ENCODE data around the gene SSC5D.
"Not testable (repeated sequence)": the region's sequence is repeated elsewhere in the genome, so short reads cannot be mapped to it uniquely, and the experiment has no call there.

Gene SSC5D

DNA sequence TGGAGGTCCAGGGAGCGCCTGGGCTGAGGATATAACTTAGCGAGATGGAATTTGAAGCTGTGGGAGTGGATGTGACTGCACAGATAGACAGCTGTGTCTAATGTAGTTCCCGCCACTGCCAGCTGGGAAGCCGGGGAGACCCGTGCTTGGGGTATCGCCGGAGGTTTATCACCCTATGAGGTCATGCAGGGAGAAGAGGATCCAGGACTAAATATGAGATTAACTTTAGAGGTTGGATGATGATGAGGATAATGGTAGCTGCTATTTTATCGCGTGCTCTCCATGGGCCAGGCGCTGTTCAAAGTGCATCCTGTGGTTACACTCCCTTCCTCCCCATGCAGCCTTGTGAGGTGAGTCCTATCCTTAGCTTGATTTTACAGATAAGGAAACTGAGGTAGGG is 19.9 kb downstream of the SSC5D start:
- DNase-seq, result no peak

DNA sequence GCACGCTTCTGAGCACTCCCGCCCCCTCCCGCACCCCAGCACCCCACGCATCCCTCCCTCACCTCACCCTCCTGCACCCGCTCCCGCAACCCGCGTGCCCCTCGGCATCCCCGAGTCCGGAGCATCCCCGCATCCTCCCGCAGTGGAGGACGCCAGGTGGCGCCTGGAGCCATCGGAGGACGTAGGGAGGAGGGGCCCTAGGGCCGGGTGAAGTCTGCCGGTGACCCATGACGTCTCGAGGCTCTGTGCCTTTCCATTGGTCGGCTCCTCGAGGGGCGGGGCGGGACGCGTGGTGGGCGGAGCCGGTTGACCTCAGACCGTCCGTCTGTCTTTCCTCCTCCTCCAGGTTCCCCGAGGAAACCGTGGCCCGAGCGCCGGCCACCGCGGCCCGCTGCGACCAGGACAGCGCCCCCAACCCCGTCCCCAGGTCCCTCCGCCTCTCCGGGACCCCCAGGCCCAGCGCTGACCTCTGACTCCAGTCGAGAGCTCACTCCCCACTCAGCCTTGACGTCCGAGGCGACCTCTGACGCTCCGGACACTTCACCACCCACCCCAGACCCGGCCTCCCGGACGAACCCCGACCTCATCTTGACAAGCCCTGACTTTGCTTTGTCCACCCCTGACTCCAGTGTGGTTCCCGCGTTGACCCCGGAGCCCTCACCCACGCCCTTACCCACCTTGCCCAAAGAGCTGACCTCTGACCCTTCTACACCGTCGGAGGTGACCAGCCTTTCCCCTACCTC is 28.8 kb downstream of the SSC5D start:
- DNase-seq, result peak; percentile 85

DNA sequence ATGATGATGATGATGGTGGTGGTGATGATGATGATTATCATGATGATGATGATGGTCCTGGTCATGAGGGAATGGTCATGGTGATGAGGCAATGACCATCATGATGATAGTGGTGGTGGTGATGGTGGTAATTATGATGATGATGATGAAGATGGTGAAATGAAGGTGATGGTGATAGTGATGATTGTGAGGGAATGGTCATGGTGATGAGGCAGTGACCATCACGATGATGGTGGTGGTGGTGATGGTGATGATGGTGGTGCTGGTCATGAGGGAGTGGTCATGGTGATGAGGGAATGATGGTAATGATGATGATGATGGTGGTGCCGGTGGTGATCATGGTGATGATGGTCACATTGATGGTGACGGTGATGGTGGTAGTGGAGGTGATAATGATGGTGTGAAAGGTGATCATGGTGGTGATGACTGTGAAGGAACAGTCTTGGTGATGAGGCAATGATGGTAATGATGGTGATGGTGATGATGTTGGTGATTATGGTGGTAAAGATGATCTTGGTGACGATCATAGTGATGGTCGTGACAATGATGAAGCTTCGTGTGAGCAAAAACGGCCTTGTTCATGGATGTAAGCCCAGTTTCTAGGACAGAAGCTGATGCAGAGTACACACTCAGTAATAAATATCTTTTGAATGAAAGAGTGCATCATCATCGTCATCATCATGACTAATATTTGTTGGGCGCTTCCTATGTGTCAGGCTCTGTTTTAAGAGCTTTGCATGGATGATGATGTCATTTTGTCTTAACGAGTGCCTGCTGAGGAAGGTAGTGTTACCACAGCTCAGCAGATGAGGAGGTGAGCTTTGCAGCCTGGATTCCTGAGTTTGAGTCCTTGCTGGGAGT is 31.4 kb downstream of the SSC5D start:
- DNase-seq, result peak; percentile 82

DNA sequence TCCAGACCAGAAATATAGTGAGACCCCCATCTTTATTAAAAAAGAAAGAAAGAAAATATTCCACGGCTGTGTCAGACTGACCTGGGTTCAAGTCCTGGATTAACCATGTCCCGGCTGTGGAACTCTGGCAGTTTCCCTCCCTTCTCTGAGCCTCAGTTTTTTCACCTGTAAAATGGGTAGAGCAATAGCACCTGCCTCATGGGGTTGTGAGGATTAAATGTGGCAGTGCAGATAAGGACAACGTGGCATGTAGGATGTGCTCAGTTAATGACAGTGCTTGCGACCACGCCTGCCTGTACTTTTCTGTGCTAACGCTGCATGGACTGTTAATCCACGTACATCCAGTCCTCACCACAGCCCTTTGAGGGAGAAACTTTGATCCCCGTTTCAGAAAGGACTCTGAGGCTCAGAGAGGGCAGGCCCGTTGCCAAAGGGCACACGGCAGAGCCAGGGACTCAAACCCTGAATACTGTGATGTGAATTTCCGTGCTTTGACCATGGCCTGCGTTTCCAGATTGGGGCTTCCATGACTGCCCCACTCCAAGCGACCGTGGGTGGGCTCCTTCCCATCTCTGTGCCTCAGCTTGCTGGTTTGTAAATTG is 32.6 kb downstream of the SSC5D start:
- DNase-seq, result no peak

DNA sequence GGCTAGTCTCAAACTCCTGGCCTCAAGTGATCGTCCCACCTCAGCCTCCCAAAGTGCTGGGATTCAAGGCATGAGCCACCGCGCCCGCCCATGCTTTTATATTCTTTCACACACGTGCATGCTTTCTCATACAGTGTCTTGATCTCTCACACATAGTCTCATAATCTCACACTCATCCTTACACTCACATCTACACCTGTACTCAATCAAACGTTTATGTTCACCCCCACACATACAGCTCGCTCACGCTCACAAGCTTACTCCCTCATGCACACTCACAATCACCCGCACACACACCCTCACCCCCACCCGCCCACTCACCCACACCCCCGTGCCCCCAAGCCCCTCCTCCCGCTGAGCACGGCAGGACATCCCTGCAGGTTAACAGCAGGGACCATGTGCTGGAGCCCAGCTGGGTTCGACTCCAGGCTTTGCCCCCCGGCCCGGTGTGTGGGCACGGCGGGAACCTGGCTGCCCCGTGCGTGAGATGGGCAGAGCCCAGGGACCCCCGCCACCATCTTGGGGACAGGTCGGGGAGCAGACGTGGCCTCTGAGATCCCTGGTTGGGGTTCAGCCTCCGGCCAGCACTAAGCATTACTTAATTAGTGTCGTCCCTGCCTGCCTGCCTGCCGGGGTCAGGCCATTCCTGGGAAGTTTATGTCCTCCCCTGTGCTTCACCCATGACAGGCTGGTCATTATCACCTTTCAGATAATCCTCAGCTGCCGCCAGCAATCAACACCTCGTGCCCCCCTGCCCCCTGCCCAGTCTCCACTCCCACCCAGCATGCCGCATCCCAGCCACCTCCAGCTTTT is 37.3 kb downstream of the SSC5D start:
- no peak for DNase-seq

DNA sequence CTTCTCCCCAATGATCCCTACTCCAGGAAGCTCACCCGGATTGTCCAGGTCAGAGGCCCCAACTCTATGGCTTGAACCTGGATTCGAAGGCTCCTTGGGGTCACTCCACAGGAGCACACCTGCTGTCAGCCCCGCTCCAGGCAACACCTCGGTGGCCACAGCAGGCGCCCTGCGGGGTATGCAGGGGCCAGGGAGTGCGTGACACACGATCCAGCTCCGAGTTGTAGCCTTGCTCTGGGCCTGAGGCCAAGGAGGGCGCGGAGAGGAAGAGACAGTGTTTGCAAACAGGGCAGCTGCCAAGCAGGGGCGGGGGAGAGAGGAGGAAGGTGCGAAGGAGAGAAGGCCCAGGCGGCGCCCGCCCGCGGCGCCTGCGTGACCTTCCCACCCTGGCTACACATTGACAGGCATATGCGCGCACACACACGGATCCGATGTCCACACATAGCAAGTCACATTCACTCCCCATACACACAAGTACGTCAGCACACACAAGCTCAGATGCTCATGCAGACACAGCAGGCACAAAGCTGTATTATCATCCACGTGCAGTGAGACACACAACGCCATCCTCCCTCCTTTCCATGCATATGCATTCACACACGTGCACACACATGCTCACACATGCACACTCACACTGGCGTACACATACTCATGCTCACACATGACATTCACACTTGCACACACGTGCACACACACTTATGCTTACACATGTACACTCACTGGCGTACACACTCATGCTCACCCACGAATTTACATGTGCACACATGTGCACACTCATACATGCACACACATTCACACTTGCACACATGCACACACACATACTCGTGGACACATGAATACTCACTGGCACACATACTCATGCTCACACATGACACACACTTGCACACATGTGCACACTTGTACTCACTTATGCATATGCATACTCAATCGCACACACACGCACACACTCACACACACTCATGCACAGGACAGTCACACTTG is 38.3 kb downstream of the SSC5D start:
- DNase-seq, result peak; percentile 72

DNA sequence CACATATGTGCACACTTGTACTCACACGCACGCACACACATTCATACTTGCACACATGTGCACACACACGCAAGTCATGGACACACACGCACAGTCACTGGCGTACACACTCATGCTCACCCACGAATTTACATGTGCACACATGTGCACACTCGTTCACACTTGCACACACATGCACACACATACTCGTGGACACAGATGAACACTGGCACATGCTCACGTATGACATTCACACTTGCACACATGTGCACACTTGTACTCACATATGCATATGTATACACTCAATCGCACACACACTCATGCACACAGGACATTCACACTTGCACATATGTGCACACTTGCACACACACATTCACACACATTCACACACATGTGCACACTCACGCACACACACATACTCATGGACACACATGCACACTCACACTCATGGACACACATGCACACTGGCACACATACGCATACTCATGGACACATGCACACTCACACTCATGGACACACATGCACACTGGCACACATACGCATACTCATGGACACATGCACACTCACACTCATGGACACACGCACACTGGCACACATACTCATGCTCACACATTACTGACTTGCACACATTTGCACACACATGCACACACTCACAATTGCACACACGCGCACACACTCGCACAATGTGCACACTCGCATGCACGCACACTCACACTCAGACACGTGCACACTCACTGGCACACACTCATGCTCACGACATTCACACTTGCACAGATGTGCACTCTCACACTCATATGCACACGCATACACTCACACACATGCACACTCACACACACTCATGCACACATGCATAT is 39.2 kb downstream of the SSC5D start:
- DNase-seq, result no peak

DNA sequence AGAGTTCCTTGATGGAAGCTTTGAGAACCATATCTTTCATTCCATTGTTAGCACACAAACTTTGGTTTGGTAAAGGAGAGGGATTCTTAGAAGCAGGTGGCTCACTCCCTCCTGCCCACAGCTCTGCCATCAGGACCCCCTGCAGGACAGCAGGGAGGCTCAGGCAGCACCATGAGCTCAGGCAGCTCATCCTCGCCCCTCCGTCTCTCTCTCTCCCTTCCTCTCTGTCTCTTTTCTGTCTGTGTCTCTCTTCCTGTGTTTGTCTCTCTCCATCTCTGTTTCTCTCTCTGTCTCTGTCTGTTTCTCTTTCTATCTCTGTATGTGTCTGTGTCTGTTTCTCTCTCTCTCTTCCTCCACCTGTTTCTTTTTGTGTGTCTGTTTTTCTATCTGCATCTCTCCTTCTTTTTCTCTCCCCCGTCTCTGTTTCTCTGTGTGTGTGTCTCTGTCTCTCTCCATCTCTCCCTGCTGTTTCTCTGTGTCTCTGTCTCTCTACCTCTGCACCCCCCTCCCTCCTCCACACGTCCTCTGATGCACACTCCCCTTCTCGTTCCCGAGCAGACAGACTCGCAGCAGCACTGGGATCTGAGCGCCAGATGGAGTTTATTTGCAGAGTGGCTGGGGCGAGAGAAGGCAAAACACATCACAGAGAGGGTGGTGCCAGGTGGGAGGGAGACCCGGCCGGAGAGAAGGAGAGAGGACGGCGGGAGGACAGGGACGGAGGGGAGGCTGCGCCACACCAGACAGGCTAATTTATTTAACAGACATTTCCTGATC is 40.0 kb downstream of the SSC5D start:
- peak; percentile 30 for DNase-seq

DNA sequence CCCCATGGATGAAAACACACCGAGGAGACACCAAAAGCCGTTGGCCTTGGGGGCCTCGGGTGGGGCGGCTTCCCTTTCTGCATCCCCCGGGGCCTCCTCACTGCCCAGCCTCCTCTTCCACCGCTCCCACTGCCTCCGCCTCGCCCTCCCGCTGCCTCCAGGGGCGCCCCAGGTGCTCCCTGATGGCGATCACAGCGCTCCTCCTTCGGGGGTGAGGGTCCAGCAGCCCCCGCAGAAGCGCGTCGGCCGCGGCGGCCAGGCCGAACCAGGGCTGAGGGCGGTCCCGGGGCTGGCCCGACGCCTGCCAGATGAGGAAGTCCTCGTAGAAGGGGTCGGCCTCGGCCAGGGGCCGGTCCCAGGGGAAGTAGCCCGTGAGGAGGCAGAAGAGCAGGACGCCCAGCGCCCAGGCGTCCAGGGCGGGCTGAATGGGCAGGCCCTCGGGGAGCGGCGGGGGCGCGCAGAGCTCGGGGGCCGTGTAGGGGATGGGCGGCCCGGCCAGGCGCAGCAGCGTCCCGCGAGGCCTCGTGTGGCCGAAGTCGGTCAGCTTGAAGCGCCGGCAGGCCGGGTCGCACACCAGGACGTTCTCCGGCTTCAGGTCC is 41.5 kb downstream of the SSC5D start:
- DNase-seq, result no peak

DNA sequence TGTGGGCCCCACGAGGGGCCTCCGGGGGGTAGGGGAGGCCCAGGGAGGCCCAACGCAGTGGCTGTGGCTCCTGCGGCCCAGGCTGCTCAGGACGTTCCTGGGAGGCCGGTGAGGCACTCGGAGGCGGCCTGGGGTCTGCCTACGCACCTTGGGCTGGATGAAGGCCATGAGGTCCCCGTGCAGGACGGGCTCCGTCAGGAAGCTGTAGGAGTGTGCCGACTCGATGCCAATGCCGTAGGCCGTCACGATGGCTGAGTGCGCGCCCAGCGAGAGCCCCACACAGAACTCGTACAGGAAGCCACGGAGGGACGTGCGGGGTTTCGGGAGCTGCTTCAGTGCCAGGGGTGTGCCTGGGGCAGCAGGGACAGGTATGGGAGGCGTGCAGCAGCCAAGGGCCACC is 42.8 kb downstream of the SSC5D start:
- no peak for DNase-seq

DNA sequence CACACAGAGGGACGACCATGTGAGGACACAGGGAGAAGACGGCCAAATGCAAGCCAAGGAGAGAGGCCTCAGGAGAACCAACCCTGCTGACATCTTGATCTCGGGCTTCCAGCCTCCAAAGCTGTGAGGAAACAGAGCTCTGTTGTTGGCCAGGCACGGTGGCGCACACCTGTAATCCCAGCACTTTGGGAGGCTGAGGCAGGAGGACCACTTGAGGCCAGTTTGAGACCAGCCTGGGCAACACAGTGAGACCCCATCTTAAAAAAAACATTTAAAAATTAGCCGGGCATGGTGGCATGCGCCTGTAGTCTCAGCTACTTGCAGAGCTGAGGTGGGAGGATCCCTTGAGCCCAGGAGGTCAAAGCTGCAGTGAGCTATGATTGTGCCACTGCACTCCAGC is 46.0 kb downstream of the SSC5D start:
- DNase-seq, result not testable (repeated sequence)

DNA sequence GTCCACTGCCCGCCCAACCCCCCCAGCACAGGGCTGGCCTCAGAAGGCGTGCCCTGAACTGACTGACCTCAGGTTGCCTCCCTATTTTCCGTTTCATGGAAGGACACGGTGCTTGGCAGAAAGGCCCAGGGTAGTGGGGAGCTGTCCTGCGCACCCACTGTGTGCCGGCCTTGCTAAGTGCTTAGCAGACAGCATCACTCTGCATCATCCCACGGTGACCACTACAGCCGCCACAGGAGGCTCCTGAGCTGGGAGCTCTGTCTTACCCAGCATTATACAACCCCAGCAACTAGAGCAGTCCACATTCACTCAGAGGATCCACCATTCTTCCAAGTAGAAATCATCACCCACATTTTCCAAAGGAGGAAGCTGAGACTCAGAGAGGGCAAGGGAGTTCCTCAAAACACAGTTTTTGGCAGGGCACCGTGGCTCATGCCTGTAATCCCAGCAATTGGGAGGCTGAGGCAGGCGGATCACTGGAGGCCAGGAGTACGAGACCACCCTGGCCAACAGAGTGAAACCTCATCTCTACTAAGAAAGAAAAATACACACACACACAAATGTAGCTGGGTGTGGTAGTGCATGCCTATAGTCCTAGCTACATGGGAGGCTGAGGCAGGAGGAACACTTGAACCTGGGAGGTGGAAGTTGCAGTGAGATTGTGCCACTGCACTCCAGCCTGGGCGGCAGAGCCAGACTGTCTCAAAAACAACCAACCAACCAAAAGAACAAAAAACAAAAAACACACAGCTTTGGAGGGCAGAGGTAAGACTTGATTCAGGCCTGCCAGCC is 47.1 kb downstream of the SSC5D start:
- DNase-seq, result no peak

DNA sequence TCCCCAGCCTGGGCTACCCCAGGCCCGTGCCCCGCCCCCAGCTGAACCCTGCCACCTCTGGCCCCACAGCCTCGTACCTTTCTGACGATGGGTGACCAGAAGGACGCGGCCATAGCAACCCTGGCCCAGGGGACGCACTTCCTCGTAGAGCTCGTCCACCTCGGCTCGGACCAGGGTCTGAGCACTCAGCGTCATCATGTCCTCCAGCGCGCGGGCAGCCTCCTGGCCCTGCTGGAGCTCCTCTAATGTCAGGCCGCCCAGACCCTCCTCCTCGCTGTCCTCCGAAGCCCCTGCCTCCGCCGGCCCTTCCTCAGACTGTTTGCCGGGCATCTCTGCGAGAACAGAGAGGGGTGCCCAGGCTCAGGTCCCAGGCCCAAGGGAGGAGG is 47.7 kb downstream of the SSC5D start:
- DNase-seq, result no peak

DNA sequence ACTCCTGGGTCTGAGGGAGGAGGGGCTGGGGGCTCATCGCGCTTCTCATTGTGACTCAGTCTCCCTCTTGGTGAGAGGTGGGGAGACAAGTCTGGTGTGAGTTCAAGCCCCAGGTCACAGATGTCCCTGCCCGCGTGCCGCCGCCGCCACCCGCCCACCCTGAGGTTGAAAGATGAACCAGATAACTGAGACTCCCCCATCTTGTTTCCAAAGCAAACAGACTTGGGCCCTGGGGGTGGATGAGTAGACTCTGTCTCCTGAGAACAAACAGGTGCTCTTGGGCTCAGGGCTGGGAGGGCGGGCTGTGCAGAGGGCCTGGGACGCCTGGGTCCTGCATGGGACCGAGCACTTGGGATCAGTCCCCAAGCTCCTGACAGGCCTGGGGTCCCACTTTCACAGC is 48.1 kb downstream of the SSC5D start:
- DNase-seq, result no peak

DNA sequence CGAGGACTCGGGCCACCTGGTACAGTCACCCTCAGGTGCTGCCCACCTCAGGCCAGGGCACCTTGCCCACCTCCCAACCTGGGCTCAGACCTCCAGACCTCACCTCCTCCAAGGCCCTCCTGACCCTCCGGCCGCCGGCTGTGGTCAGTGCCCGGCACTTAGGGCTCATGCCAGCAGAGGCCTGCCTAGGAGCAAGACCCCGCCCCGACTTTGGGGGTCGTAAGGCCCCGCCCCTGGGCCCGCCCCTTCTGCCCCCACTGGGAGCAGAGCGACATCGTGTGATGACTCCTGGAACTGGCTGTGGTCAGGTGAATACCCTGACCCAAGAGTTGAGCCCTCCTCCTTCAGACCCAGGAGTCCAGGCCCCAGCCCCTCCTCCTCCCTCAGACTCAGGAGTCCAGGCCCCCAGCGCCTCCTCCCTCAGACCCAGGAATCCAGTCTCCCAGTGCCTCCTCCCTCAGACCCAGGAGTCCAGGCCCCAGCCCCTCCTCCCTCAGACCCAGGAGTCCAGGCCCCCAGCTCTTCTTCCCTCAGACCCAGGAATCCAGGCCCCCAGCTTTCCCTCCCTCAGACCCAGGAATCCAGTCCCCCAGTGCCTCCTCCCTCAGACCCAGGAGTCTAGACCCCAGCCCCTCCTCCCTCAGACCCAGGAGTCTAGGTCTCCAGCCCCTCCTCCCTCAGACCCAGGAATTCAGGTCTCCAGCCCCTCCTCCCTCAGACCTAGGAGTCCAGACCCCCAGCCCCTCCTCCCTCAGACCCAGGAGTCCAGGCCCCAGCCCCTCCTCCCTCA is 48.9 kb downstream of the SSC5D start, which contains the start of gene SBK2:
Gene SBK2 (minus strand): TSS at position 183 of the 790 bp plus-strand sequence. CDS start 839 bp downstream, outside the sequence.
- DNase-seq, result no peak

DNA sequence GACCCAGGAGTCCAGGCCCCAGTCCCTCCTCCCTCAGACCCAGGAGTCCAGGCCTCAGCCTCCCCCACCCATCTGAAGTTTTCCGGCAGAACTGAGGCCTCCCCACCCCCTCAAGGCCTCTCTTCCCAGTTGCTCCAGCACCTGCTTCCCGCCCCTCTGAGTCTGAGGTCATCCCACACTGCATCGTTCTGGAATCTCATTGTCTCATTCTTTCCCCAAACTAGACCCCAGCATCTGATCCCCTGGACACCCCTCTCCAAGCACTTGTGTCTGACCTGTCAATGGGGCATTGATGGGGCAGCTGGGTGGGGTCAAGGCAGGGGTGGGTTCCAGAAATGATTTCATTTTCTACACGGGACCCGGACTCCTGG is 49.5 kb downstream of the SSC5D start:
- DNase-seq, result peak; percentile 52

DNA sequence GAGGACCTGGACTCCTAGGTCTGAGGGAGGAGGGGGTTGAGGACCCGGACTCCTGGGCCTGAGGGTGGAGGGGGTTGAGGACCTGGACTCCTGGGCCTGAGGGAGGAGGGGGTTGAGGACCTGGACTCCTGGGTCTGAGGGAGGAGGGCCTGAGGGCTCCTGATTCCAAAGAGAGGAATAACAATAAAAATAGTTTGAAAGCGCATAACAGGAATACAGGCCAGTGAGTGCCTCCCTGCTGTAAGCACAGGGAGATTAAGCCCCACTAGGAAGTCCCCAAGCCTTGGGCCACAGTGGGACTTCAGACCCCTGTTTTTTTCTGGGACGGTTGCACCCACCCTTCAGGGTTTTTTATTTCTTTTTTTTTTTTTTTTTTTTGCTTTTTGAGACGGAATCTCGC is 49.9 kb downstream of the SSC5D start:
- no peak for DNase-seq
